Measurements from ENCODE around the gene GPR137.

GRCh38 chr11:64323373-64323772 is 37.7 kb downstream of the GPR137 start:
- TF ChIP-seq TAF1 (IDR thresholded peaks at IDR 0.05; ENCODE audit: low read depth, low read length), result no peak
- TF ChIP-seq POLR2AphosphoS5 (IDR thresholded peaks at IDR 0.05; ENCODE audit: low read depth, low read length), result no peak
- no peak for TF ChIP-seq POLR2A (IDR thresholded peaks at IDR 0.05; ENCODE audit: low read depth, low read length)
- TF ChIP-seq PAX5 (IDR thresholded peaks at IDR 0.05; ENCODE audit: insufficient read depth, low read length, severe bottlenecking), result no peak
- TF ChIP-seq SPI1 (IDR thresholded peaks at IDR 0.05; ENCODE audit: low read depth, low read length), result no peak
